ENCODE results near the gene IREB2.

IREB2 gene

DNA sequence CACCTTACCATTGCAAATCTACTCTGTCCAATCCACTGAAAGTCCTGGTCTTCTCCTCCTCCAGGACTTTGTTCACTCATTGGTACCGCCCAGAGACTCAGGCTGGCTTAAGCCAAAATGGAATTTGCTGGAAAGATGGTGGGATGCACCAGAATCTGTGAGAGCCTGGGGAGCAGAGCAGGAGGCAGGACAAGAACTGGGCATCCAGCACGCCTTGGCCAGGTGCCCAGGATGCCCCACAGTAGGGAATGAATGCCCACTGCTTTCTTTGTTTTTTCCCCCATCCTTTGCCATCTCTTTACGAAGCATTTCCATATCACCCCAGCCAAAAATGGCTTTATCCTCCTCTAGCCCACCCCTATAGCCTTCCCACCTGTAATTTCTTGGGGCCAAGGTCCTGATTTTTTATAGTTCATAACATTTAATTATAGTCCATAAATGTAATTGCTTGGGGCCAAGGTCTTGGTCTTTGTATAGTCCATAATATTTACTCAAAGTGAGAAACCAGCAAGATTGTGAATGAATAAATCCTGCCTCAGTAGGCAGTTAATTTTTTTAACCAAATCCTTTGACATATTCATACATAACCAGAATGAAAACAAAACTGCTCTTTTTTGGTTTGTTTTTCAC is 23.3 kb upstream of the IREB2 start:
- Histone ChIP-seq H3K9ac (ENCODE audit: low read length) (no peak overlapping the region), H3K9me2 (replicated peaks; ENCODE audit: insufficient read depth, low read length) (no peaks in the 10 kb centered on the region), H3K4me3 (ENCODE audit: insufficient read depth, low read length, poor library complexity, severe bottlenecking) (no peak overlapping the region), H4K20me1 (ENCODE audit: low read depth, low read length) (no peaks in the 10 kb centered on the region), H3K4me2 (ENCODE audit: low read depth, low read length, poor library complexity, severe bottlenecking) (no peak overlapping the region), H3K27me3 (ENCODE audit: low read length) (no peaks in the 10 kb centered on the region), H3F3A (ENCODE audit: insufficient read depth) (no peaks in the 10 kb centered on the region), H3K27ac (ENCODE audit: low read depth, low read length) (no peak overlapping the region), H3K79me2 (ENCODE audit: insufficient read depth, low read length) (no peaks in the 10 kb centered on the region), H3K36me3 (ENCODE audit: low read length) (no peaks in the 10 kb centered on the region), H3K9me3 (ENCODE audit: insufficient read depth, low read length) (no peaks in the 10 kb centered on the region), H2AFZ (ENCODE audit: low read depth, low read length, severe bottlenecking) (no peak overlapping the region)
- TF ChIP-seq EZH2phosphoT487 (conservative IDR thresholded peaks at IDR 0.05; ENCODE audit: low read length) (no peak), CTCF (IDR thresholded peaks at IDR 0.05; ENCODE audit: insufficient read depth, low read length, poor library complexity, severe bottlenecking) (no peak)

DNA sequence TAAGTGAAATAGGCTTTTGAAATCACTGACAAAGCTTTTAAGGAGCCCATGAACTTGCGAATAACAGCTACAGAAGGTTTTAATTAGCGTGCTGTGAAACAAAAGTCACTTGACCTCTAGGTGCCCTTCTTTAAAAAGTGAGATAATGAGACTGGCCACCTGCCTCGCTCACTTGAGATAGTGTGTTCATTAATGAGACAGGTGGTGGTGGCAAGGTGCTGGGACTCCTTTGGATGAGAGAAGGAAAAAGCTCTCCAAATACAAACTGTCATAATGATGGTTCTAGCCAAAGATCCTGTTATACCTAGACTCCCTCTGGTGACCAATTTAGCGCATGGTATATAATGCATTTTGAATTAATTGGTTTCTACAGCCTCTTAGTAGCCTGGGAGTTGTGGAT is 22.7 kb upstream of the IREB2 start:
- no peaks in the 10 kb centered on the region for H3K27me3 ChIP-seq (ENCODE audit: low read length)
- H3K79me2 ChIP-seq (ENCODE audit: insufficient read depth, low read length), result no peaks in the 10 kb centered on the region
- no peak overlapping the region for H2AFZ ChIP-seq (ENCODE audit: low read depth, low read length, severe bottlenecking)
- TF ChIP-seq EZH2phosphoT487 (conservative IDR thresholded peaks at IDR 0.05; ENCODE audit: low read length), result no peak
- no peak for TF ChIP-seq CTCF (IDR thresholded peaks at IDR 0.05; ENCODE audit: insufficient read depth, low read length, poor library complexity, severe bottlenecking)
- H3K4me3 ChIP-seq (ENCODE audit: insufficient read depth, low read length, poor library complexity, severe bottlenecking), result no peak overlapping the region
- no peaks in the 10 kb centered on the region for H3F3A ChIP-seq (ENCODE audit: insufficient read depth)
- no peak overlapping the region for H3K4me2 ChIP-seq (ENCODE audit: low read depth, low read length, poor library complexity, severe bottlenecking)
- H4K20me1 ChIP-seq (ENCODE audit: low read depth, low read length), result no peaks in the 10 kb centered on the region
- H3K9me2 ChIP-seq (replicated peaks; ENCODE audit: insufficient read depth, low read length), result no peaks in the 10 kb centered on the region
- no peak overlapping the region for H3K9ac ChIP-seq (ENCODE audit: low read length)
- no peaks in the 10 kb centered on the region for H3K36me3 ChIP-seq (ENCODE audit: low read length)
- no peak overlapping the region for H3K27ac ChIP-seq (ENCODE audit: low read depth, low read length)
- H3K9me3 ChIP-seq (ENCODE audit: insufficient read depth, low read length), result no peaks in the 10 kb centered on the region

DNA sequence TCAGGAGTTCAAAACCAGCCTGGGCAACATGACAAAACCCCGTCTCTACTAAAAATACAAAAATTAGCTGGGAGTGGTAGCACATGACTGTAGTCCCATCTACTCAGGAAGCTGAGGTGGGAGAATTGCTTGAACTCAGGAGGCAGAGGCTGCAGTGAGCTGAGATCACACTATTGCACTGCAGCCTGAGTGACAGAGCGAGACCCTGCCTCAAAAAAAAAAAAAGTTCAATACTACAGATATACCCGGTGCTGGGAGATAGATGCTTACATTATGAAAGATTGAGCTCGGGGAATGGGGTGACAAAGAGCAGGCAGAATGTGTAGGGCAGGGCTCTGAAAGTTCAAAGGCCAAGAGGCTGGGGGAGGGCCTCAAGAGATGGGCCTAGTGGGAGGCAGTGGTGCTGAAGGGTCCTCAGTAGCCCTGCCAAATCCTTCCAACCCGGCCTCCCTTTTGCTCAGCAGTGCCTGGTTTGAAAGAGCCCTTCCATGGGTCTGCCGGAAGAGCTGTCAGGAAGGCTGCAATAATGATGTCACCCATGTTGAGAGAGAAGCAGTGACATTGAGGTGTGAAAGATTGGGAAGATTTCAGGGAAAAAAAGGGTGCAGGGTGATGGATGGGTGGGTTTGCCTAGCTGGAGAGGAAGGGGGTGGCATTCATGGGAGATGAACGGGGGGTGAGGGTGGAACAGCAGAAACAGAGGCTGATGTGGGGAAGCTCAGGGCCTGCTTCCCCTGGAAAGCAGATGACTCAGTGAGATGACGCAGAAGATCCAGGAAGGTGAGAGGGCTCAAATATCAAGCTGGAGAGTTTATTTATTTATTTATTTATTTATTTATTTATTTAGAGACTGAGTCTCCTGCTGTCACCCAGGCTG is 20.0 kb upstream of the IREB2 start:
- H3F3A ChIP-seq (ENCODE audit: insufficient read depth), result no peaks in the 10 kb centered on the region
- H3K9ac ChIP-seq (ENCODE audit: low read length), result no peak overlapping the region
- H3K4me2 ChIP-seq (ENCODE audit: low read depth, low read length, poor library complexity, severe bottlenecking), result no peak overlapping the region
- no peaks in the 10 kb centered on the region for H3K9me2 ChIP-seq (replicated peaks; ENCODE audit: insufficient read depth, low read length)
- no peaks in the 10 kb centered on the region for H3K9me3 ChIP-seq (ENCODE audit: insufficient read depth, low read length)
- no peaks in the 10 kb centered on the region for H3K79me2 ChIP-seq (ENCODE audit: insufficient read depth, low read length)
- no peak overlapping the region for H3K27ac ChIP-seq (ENCODE audit: low read depth, low read length)
- H2AFZ ChIP-seq (ENCODE audit: low read depth, low read length, severe bottlenecking), result no peak overlapping the region
- H3K4me3 ChIP-seq (ENCODE audit: insufficient read depth, low read length, poor library complexity, severe bottlenecking), result no peak overlapping the region
- H3K27me3 ChIP-seq (ENCODE audit: low read length), result no peaks in the 10 kb centered on the region
- no peaks in the 10 kb centered on the region for H3K36me3 ChIP-seq (ENCODE audit: low read length)
- H4K20me1 ChIP-seq (ENCODE audit: low read depth, low read length), result no peaks in the 10 kb centered on the region
- TF ChIP-seq CTCF (IDR thresholded peaks at IDR 0.05; ENCODE audit: insufficient read depth, low read length, poor library complexity, severe bottlenecking), result no peak
- TF ChIP-seq EZH2phosphoT487 (conservative IDR thresholded peaks at IDR 0.05; ENCODE audit: low read length), result no peak

Measured in SU-DHL-6 (cell line).